Measurements from ENCODE around the gene TMEM44.

DNA sequence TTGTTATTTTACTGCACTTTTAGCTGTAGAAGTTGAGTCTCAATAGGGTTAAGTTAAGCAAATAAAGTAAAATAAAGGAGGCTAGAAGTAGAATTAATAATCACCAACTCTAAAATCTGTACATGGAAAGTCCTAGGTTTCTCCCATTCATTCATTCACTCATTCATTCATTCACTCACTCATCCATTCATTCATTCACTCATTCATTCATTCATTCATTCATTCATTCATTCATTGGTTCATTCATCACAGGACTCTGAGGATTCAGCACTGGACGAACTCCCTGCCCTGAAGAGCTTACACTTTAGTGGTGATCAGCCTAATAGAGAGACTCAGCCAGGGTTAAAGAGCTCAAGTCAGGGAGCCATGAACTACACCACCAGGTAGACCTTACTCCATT is 43.3 kb upstream of the TMEM44 start:
- TF ChIP-seq, protein P1, sequence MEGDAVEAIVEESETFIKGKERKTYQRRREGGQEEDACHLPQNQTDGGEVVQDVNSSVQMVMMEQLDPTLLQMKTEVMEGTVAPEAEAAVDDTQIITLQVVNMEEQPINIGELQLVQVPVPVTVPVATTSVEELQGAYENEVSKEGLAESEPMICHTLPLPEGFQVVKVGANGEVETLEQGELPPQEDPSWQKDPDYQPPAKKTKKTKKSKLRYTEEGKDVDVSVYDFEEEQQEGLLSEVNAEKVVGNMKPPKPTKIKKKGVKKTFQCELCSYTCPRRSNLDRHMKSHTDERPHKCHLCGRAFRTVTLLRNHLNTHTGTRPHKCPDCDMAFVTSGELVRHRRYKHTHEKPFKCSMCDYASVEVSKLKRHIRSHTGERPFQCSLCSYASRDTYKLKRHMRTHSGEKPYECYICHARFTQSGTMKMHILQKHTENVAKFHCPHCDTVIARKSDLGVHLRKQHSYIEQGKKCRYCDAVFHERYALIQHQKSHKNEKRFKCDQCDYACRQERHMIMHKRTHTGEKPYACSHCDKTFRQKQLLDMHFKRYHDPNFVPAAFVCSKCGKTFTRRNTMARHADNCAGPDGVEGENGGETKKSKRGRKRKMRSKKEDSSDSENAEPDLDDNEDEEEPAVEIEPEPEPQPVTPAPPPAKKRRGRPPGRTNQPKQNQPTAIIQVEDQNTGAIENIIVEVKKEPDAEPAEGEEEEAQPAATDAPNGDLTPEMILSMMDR (IDR thresholded peaks at IDR 0.05), result no peak
- TF ChIP-seq POLR2A (IDR thresholded peaks at IDR 0.05), result no peak
